Stimulated activated CD4-positive, alpha-beta T cell treated with anti-CD3 and anti-CD28 coated beads, Interleukin-2, amount 100 ng/mL, for 48 hours (primary cell): ENCODE measurements around the gene SAP30.

Source experiments
- DNase-seq, 2 donors: peaks; one replicate each; pipeline ENCODE4 v3.0.0-alpha.2; 2020

Gene SAP30

DNA sequence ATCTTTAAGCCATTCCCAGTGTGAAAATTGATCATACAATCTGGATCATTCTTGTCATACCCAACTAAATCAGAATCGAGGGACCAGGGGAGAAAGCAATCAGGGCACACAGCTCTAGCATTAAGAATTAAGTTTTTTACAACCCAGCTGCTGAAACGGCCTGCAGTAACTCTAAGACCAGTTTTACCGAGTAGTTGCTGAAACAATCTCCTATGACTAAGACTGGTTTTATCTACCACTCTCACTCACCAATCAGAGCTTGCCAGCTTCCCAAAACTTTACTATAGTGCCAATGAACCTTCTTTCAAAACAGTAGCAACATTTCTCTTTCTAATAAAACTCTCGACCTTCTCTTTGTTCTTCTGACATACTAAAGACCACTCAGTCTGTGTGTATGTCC lies 2.8 kb upstream of the SAP30 start:
- DNase-seq, result no peak

DNA sequence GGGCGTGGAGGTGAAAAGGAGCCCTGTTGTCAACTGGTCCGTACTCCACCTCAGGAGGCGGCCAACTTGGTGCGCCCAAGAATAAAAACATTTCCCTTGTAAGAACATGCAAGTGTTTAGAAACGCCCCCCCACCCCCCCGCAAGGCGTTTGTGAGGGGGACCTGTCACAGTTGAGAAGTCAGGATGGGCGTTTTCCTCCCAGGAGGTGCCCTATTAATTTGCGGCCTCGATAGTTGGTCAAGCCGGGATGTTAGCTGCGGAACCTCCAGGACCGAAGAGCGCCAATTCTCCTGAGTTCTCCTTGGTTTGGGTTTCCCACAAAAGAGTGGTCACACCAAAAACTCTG lies 651 bp upstream of the SAP30 start:
- DNase-seq, result no peak

DNA sequence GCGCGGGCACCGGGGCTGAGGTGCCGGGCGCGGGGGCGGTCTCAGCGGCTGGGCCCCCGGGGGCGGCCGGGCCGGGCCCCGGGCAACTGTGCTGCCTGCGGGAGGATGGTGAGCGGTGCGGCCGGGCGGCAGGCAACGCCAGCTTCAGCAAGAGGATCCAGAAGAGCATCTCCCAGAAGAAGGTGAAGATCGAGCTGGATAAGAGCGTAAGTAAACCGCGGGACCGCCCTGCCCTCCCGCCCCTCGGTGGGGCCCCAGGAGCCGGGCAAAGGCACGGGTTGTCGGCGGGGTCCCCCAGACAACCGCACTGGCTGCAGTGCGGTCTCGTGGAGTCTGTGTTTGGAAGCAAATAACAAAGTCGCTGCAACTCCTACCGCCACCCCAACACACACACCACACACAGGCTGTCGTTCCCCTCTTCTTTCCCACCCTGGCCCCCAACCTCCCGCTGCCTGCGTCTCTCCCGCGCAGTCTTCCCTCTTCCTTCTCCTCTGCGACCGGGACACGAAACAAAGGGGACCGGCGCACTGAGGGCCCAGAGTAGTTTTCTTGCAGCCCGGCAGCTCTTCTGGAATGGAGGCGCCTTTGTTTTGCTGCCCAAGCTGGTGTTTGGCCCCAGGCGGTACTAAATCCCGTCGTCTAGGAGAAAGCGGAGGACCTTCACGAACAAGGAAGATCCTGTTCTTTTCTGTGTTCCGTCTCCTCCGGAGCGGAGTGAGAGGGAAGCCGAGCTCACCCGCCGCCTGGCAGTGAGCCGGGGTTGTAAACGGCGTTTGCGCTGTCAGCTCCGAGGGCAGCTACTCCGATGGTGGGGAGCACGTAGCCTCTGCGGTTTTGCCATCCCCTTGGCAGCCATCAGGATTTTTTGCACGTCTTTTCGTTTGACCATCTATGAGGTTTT lies 788 bp downstream of the SAP30 start:
- peak; percentile 19 to 22 for DNase-seq

- DNase-seq, result no peak
Observed at GRCh38 chr4:173374588-173374987, 3.8 kb downstream of the SAP30 start.

DNA sequence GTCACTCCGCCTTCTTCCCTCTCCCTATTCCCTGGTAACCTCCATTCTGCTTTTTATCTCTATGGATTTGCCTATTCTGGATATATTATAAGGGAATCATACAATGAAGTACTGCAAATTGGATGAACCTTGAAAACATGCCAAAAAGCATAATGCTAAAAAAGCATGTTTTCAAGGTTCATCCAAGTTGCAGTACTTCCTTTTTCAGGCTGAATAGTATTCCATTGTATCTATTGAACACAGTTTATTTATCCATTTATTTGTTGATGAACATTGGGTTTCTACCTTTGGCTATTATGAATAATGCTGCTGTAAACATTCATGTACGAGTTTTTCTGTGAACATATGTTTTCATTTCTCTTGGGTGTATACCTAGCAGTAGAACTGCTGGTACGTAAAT lies 9.2 kb downstream of the SAP30 start:
- no peak for DNase-seq

GRCh38 chr4:173380987-173381386 lies 10.2 kb downstream of the SAP30 start:
- DNase-seq, result no peak

DNA sequence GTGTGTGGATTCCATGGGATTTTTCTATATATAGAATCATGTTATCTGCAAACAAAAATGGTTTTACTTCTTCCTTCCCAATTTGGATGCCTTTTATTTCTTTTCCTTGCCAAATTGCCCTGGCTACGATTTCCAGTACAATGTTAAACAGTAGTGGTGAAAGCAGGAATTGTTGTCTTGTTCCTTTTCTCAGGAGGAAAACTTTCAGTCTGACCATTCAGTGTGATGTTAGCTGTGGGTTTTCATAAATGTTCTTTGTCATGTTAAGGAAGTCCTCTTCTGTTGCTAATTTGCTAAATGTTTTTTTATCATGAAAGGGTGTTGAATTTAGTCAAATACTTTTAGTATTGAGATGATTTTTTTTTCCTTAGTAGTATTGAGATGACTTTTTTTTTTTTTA lies 10.9 kb downstream of the SAP30 start:
- DNase-seq, result no peak

- no peak for DNase-seq
Observed at GRCh38 chr4:173382349-173382748, 11.6 kb downstream of the SAP30 start.

DNA sequence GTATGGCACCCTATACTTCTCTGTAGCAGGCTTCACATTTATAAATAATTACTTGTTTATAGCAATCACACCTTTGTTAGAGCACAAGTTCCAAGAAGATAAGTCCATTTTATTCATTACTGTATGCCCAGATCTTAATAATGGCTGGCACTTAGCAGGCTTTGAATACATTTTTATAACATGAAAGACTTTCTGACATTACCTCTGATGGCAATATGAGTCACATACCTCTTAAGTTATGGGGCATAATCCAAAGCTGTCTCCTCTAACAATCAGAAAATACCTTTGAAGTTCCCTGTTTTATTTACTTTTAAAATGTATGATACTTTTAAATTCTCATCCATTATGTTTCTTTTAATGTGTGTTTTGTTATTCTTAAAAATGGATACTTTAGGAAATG lies 16.0 kb downstream of the SAP30 start:
- DNase-seq, result no peak

DNA sequence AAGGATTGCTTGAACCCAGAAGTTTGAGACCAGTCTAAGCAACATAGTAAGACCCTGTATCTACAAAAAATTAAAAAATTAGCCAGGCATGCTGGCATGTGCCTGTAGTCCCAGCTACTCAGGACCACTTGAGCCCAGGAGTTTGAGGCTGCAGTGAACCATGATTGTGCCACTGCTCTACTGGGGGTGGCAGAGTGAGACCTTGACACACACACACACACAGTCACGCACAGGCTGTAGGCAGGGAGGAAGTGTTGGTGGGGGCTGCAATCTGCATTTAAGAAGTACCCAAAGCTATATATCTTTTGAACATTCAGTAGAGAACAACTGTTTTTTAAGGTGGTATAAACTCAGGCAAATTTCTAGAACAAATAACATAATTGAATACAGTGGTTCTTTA lies 20.9 kb downstream of the SAP30 start:
- DNase-seq, result no peak

DNA sequence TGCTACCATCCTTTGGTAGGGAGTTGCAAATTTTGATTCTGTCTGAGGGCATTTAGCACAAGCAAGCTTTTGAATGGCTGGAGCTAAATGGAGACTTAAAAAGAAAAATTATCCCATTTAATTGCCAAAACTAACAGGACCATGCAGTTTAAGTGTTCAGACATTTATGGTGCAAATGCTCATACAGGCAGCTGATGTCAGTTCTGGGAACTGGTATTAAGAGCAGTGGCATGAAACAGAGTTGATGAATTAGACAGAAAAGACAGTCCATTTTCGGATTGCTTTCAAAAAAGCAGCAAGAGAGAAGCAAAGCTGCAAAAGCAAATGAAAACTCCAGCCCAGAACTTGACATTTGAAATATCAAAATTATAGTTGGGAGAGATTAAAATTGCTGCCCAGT lies 26.9 kb downstream of the SAP30 start:
- no peak for DNase-seq

DNA sequence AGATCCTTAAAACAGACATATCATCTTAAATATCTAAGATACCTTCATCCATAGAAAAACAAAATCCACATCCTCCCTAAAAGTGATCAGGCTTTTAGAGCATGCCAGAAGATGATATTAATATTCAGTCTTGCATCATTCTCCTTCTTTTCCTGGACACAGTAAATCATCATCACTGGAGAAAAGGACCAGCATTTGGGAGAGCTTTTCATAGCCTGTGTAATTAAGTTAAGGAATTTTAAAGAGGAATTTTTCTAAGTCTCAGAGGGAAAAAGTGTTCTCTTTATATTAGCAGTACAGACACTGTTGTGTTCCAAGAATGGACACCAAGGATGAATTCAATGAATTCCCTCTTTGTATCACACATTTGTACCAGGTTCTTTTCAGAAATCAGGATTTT lies 27.5 kb downstream of the SAP30 start:
- no peak for DNase-seq

DNA sequence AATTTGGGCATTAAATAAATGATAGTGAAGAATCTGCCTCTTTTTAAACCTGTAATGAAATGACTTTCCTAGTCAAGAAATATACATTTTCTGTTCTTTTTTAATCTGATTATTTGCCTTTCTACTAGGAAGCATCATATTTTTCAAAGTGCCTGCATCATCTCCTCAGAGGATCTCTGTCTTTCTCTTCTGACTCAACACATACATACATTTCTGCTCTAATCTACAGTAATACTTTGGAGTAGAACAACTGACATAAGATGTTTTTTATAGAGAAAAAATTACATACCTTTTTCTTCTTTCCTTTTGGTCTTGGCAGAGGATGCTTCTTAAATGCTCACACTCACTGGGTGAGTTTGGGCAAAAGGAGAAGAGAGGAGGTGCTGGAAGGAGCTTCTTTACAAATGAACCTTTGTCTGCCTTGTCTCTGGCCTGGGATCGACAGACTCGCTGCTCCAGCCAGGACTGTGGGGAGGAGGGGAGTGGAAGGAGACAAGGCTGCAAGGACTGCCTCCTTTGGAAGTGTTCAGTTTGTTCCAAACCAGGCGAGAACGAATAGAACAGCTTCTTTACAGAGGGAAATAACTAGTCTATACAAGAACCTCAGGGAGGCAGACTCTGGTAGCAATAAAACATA lies 28.1 kb downstream of the SAP30 start, which contains the start of gene SCRG1:
SCRG1 (minus strand) TSS at position 338 of the 637 bp plus-strand sequence. CDS start 7,702 bp downstream, outside the sequence.
- DNase-seq, result no peak

- DNase-seq, result no peak
Observed at GRCh38 chr4:173401063-173401462, 30.3 kb downstream of the SAP30 start.

DNA sequence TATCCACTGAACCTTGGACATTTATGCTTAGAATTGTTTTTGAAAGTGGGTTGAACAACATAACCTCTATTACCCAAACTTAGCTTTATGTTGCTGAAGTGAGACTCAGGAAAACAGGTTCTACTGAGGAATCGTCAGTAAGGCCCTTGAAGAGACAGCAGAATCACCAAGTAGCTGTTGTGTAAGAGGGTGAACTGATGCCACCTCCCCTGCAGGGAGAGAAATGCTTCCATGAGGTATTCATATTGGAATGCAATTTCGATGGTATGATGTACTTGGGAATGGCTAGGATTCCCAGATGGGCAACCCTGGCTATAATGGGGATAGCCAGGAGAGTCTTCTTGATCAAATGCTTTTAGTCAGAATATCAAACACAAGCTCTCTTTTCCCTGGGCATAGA lies 32.3 kb downstream of the SAP30 start:
- DNase-seq, result no peak

- DNase-seq, result no peak
Observed at GRCh38 chr4:173404296-173404865, 33.6 kb downstream of the SAP30 start.

DNA sequence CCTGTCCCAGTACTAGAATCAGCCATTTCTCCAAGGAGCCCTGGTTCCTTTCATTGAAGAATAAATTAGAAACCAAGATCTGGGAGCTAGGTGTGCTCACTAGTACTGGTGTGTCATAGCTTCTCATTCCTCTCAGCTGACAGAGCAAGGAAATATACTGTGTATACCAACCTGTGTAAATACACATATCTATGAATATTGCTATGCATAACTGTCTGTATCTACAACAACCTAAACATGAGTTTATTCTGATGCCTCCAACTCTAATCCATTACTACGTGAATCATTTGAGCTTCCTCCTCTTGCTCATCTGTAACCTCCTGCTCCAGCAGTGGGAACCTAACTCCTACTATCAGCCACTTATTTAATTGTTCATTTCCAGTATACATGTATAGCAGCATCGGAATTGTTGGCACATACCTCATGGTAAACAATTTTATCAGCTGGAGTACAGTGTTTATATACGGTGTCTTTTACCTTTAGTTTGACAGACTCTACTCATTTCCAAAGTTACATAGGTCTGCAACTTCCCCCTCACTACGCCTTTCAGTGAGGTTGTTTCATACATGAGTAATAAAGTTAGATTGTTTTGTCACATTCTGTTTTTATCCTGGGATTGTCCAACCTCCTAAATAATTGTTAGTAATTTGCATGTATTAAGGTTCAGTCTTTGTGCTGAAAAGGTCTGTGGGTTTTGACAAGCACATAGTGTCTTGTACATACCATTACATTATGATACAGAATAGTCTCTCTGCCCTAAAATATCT lies 35.3 kb downstream of the SAP30 start:
- no peak for DNase-seq

DNA sequence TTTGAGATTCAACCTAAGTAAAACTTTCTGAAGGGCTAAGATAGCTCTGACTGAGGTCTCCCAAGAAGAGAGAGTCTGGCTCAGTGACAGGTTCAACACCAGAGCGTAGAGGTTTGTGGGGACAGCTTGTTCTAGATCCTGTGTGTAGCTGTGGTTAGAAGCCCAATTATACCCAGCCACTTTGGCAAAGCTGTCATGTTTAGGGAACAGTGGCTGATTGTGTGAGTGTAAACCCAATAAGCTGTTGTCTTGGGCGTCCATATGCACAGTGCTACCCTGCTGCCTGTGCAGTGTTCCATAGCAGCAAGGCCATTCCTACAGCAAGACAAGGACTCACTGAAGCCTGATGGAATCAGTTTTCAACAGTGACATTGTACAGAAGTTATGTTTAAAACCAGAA lies 39.3 kb downstream of the SAP30 start:
- no peak for DNase-seq

DNA sequence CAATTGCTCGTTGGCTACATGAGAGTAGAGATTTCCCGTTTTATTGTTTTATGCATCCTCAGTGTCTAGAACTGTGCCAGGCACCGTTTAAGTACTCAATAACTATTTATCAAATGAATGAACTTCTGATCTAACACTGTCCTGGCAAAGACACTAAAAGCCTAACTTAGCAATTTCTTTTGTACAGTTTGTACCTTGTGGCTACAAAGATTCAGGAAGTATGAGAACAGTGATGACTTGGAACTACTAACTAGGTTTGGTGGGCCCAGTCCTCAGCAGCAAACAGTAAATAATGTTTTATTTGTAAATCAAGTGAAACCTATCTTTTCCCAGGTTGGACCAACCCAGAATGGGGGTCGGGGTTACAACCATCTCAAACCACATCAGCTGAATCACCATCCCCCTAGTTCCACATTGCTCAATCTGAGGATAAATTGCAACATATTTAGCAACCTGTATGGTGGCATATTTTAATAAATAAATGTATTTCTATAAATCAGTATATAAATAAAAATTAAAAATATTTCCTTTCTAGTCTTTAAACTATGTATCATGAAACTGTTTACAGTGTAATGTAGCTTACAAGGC lies 40.4 kb downstream of the SAP30 start:
- no peak for DNase-seq

DNA sequence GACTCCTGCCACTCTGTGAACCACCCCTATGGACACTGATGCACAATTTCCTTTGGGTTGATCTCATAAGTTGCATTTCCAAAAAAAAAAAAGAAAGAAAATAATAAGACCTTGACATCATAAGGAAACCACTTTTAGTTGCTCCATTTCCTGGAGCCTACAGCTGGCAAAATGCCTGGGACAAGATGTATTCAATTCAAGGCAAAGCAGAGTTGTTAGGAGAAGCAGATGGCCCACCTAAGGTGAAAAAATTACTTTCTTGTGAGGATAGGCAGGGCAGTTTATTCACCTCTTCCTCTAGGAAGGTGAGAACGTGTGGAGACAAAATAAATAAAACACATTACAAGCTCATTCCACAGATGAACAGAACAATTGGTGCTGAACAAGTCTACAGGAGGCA lies 42.3 kb downstream of the SAP30 start:
- no peak for DNase-seq

DNA sequence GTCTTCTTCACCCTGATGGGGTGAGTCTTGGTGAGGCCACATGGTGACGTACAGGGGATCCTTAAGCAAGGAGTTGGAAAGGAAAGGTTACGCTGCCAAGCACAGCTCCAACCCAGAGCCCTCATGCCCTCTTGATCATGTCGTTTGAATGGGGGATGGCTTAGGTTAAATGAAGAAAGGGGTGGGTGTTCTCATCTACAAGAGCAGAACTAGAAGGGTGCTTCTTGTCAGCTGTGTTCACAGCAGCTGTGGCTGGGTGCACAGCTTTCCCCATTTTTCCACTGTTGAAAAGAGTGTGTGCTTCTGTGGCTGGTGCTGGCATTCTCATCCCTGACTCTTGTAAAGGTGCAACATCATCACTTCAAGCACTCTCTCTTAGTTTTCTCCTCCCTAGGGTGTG lies 43.7 kb downstream of the SAP30 start:
- no peak for DNase-seq

DNA sequence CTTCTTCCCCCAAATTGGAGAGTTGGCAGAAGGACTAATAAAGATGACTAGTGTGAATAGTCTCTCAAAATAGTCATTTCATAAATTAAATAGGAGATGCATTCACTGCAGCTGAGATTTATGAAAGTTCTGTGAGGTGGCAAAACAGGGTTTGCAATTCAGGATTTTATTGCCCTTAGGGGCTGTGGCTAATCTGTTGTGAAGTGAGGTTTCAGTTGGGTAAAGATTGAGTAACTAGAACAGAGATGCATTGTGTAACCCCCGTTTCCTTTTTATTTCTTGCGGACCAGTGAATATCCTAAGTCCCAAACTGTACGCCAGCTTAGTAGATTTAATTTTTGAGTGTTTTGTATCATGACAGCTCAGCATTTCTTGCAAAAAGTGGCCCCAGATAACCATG lies 44.3 kb downstream of the SAP30 start:
- DNase-seq, result no peak
